ENCODE data around the gene KCNN3. TPM values are rescaled to one million over a fixed set of nuclear protein-coding genes. Genes with fewer than 3 reads are reported as not detected.

The KCNN3 gene
- total RNA-seq, 1 experiment from 2014 or later: 1.3 TPM

DNA sequence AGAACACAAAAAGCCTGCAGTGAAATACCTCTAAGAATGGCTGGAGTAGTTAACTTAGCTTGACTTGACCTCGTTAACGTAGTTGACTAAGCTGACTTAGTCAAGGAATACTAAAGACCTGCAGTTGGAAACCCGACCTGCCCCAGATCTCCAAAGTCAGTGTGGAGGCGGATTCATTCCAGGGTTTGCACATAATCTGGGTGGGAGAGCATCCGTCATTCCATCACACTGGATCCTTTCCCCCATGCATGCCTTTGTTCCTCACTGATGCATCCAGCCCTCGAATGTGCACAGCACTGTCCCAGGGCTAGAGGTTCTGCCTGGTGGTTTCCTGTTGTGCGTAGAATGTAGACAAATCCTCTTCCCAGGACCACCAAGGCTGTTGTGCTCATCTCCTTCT is 76.4 kb downstream of the KCNN3 start:
- no peak for ATAC-seq
- Mint-ChIP-seq H3K27me3 (ENCODE audit: low read depth) (no peaks in the 10 kb centered on the region), H3K36me3 (no peaks in the 10 kb centered on the region), H3K4me1 (no peaks in the 10 kb centered on the region), H3K9me3 (no peaks in the 10 kb centered on the region), H3K4me3 (no peak overlapping the region), H3K27ac (no peak overlapping the region)
- CTCF ChIA-PET: interaction anchor here (1.5 kb wide), 1 partner anchor 85 kb away, joined by 3 read pairs; no protein-coding TSS in a partner anchor
- POLR2A ChIA-PET: no interaction called here
- DNase-seq (ENCODE audit: low spot score): no peak
- TF ChIP-seq SMAD4 (CRISPR knock-in tag; IDR thresholded peaks at IDR 0.05) (no peak), NFATC4 (CRISPR knock-in tag; IDR thresholded peaks at IDR 0.05) (no peak), KAT7 (CRISPR knock-in tag; IDR thresholded peaks at IDR 0.05; ENCODE audit: borderline replicate concordance) (no peak), CBFB (CRISPR knock-in tag; IDR thresholded peaks at IDR 0.05; ENCODE audit: low read depth) (no peak), TEAD4 (CRISPR knock-in tag; IDR thresholded peaks at IDR 0.05) (no peak)
- TF ChIP-seq, protein P1, sequence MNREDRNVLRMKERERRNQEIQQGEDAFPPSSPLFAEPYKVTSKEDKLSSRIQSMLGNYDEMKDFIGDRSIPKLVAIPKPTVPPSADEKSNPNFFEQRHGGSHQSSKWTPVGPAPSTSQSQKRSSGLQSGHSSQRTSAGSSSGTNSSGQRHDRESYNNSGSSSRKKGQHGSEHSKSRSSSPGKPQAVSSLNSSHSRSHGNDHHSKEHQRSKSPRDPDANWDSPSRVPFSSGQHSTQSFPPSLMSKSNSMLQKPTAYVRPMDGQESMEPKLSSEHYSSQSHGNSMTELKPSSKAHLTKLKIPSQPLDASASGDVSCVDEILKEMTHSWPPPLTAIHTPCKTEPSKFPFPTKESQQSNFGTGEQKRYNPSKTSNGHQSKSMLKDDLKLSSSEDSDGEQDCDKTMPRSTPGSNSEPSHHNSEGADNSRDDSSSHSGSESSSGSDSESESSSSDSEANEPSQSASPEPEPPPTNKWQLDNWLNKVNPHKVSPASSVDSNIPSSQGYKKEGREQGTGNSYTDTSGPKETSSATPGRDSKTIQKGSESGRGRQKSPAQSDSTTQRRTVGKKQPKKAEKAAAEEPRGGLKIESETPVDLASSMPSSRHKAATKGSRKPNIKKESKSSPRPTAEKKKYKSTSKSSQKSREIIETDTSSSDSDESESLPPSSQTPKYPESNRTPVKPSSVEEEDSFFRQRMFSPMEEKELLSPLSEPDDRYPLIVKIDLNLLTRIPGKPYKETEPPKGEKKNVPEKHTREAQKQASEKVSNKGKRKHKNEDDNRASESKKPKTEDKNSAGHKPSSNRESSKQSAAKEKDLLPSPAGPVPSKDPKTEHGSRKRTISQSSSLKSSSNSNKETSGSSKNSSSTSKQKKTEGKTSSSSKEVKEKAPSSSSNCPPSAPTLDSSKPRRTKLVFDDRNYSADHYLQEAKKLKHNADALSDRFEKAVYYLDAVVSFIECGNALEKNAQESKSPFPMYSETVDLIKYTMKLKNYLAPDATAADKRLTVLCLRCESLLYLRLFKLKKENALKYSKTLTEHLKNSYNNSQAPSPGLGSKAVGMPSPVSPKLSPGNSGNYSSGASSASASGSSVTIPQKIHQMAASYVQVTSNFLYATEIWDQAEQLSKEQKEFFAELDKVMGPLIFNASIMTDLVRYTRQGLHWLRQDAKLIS (CRISPR knock-in tag; IDR thresholded peaks at IDR 0.05; ENCODE audit: borderline replicate concordance): no peak
- TF ChIP-seq, protein P2, sequence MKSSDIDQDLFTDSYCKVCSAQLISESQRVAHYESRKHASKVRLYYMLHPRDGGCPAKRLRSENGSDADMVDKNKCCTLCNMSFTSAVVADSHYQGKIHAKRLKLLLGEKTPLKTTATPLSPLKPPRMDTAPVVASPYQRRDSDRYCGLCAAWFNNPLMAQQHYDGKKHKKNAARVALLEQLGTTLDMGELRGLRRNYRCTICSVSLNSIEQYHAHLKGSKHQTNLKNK (CRISPR knock-in tag; IDR thresholded peaks at IDR 0.05): no peak
- TF ChIP-seq, protein P3, sequence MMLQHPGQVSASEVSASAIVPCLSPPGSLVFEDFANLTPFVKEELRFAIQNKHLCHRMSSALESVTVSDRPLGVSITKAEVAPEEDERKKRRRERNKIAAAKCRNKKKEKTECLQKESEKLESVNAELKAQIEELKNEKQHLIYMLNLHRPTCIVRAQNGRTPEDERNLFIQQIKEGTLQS (CRISPR knock-in tag; conservative IDR thresholded peaks at IDR 0.05): no peak

DNA sequence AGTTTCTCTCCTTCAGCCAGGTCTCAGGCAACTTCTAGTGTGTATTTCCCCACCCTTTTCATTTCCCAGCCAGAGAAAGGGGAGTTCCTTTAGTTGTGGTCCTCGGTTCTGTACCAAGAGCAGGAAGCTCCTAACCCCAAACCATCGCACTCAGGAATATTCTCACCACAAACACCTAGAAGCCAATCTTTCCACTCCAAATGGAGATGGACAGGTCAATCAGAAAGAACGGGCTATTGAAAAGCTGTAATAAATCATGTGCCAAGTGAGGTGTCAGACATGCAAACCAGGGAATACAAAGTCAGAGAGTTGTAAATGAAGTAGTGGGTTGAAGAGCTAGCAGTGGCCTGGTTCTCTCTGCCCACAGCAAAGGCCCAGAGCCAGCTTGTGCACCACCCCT is 77.2 kb downstream of the KCNN3 start:
- ChIA-PET CTCF (interaction anchor here (0.6 kb wide), 1 partner anchor 17 kb away, joined by 3 read pairs; no protein-coding TSS in a partner anchor), POLR2A (no interaction called here)
- ATAC-seq: no peak
- H3K4me1 Mint-ChIP-seq: peaks cover 5% of the 10 kb centered on the region; the same call in 1 of the 2 replicates
- no peaks in the 10 kb centered on the region for H3K9me3 Mint-ChIP-seq
- H3K4me3 Mint-ChIP-seq: no peak overlapping the region
- H3K27ac Mint-ChIP-seq: no peak overlapping the region
- no peaks in the 10 kb centered on the region for H3K27me3 Mint-ChIP-seq (ENCODE audit: low read depth)
- H3K36me3 Mint-ChIP-seq: no peaks in the 10 kb centered on the region
- no peak for DNase-seq (ENCODE audit: low spot score)
- TF ChIP-seq GABPB1 (CRISPR knock-in tag; IDR thresholded peaks at IDR 0.05) (no peak), ZNF416 (CRISPR knock-in tag; IDR thresholded peaks at IDR 0.05) (no peak), MYBL2 (CRISPR knock-in tag; IDR thresholded peaks at IDR 0.05) (no peak), RORB (CRISPR knock-in tag; IDR thresholded peaks at IDR 0.05) (no peak), IRF2 (CRISPR knock-in tag; IDR thresholded peaks at IDR 0.05; ENCODE audit: borderline replicate concordance, low read depth) (no peak), NR2C2 (CRISPR knock-in tag; IDR thresholded peaks at IDR 0.05) (no peak), MAX (CRISPR knock-in tag; IDR thresholded peaks at IDR 0.05) (no peak), JUN (CRISPR knock-in tag; IDR thresholded peaks at IDR 0.05) (no peak), EMX1 (CRISPR knock-in tag; IDR thresholded peaks at IDR 0.05) (no peak)
- TF ChIP-seq, protein P4, sequence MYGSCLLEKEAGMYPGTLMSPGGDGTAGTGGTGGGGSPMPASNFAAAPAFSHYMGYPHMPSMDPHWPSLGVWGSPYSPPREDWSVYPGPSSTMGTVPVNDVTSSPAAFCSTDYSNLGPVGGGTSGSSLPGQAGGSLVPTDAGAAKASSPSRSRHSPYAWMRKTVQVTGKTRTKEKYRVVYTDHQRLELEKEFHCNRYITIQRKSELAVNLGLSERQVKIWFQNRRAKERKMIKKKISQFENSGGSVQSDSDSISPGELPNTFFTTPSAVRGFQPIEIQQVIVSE (CRISPR knock-in tag; IDR thresholded peaks at IDR 0.05; ENCODE audit: borderline replicate concordance): no peak
- TF ChIP-seq, protein P5, sequence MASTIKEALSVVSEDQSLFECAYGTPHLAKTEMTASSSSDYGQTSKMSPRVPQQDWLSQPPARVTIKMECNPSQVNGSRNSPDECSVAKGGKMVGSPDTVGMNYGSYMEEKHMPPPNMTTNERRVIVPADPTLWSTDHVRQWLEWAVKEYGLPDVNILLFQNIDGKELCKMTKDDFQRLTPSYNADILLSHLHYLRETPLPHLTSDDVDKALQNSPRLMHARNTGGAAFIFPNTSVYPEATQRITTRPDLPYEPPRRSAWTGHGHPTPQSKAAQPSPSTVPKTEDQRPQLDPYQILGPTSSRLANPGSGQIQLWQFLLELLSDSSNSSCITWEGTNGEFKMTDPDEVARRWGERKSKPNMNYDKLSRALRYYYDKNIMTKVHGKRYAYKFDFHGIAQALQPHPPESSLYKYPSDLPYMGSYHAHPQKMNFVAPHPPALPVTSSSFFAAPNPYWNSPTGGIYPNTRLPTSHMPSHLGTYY (CRISPR knock-in tag; IDR thresholded peaks at IDR 0.05): no peak
- TF ChIP-seq, protein P6, sequence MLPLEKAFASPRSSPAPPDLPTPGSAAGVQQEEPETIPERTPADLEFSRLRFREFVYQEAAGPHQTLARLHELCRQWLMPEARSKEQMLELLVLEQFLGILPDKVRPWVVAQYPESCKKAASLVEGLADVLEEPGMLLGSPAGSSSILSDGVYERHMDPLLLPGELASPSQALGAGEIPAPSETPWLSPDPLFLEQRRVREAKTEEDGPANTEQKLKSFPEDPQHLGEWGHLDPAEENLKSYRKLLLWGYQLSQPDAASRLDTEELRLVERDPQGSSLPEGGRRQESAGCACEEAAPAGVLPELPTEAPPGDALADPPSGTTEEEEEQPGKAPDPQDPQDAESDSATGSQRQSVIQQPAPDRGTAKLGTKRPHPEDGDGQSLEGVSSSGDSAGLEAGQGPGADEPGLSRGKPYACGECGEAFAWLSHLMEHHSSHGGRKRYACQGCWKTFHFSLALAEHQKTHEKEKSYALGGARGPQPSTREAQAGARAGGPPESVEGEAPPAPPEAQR (CRISPR knock-in tag; IDR thresholded peaks at IDR 0.05): no peak
- TF ChIP-seq, protein P7, sequence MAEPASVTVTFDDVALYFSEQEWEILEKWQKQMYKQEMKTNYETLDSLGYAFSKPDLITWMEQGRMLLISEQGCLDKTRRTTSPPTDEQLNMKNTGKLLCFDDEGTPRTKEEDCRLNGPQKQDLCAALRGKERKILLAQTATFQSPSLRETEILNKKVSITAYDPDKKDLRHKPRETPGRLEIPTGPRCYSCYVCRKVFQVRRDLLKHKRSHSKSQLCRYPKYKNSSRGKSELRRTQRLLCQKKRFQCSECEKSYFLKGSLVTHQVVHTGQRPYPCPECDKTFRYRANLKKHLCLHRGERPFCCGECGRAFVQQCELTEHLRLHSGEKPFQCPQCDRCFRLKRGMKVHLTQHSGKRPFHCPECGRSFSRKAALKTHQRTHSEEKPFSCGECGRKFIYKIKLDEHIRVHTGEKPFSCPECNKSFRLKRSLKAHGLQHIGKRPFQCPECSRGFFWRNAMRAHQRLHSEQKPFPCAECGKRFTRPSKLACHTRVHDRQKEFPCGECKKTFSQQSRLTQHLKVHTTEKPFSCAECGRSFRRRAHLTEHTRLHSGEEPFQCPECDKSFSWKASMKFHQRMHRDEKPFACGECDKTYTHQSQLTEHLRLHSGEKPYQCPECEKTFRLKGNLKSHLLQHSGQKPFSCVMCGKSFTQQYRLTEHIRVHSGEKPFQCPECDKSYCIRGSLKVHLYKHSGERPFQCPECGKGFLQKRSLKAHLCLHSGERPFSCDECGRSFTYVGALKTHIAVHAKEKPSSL (CRISPR knock-in tag; conservative IDR thresholded peaks at IDR 0.05): no peak
- TF ChIP-seq, protein P8, sequence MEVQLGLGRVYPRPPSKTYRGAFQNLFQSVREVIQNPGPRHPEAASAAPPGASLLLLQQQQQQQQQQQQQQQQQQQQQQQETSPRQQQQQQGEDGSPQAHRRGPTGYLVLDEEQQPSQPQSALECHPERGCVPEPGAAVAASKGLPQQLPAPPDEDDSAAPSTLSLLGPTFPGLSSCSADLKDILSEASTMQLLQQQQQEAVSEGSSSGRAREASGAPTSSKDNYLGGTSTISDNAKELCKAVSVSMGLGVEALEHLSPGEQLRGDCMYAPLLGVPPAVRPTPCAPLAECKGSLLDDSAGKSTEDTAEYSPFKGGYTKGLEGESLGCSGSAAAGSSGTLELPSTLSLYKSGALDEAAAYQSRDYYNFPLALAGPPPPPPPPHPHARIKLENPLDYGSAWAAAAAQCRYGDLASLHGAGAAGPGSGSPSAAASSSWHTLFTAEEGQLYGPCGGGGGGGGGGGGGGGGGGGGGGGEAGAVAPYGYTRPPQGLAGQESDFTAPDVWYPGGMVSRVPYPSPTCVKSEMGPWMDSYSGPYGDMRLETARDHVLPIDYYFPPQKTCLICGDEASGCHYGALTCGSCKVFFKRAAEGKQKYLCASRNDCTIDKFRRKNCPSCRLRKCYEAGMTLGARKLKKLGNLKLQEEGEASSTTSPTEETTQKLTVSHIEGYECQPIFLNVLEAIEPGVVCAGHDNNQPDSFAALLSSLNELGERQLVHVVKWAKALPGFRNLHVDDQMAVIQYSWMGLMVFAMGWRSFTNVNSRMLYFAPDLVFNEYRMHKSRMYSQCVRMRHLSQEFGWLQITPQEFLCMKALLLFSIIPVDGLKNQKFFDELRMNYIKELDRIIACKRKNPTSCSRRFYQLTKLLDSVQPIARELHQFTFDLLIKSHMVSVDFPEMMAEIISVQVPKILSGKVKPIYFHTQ (CRISPR knock-in tag; IDR thresholded peaks at IDR 0.05): no peak

Data from WTC11 (cell line).